ENCODE data around the gene PLEKHD1. TPM values are rescaled to one million over a fixed set of nuclear protein-coding genes. Genes with fewer than 3 reads are reported as not detected.

The PLEKHD1 gene
- total RNA-seq, 1 experiment from 2014 or later: 1.2 TPM

GRCh38 chr14:69551511-69551910 lies 67.0 kb downstream of the PLEKHD1 start:
- no peak overlapping the region for H3K9ac ChIP-seq (ENCODE audit: low read length)
- H3K4me2 ChIP-seq (ENCODE audit: low read length): no peak overlapping the region
- no peaks in the 10 kb centered on the region for H3K27me3 ChIP-seq (ENCODE audit: insufficient read depth, low read length)
- TF ChIP-seq SP1 (IDR thresholded peaks at IDR 0.05; ENCODE audit: low read depth) (no peak), POLR2AphosphoS5 (IDR thresholded peaks at IDR 0.05; ENCODE audit: low read depth, low read length) (no peak), YY1 (IDR thresholded peaks at IDR 0.05; ENCODE audit: extremely low read depth, insufficient replicate concordance, low read depth, low read length) (no peak), ZFX (IDR thresholded peaks at IDR 0.05) (no peak), RAD21 (IDR thresholded peaks at IDR 0.05; ENCODE audit: low read depth) (no peak)
- no peaks in the 10 kb centered on the region for H3K36me3 ChIP-seq (ENCODE audit: control insufficient read depth in 1 of 2, insufficient read depth in 2 of 2, low read length in 2 of 2)
- RAD21 ChIA-PET (ENCODE audit: low non-redundant PET in 1 of 2, low total read pairs in 2 of 2, uncharacterized antibody in 2 of 2, unreplicated experiment in 2 of 2): no interaction called here
- H3K79me2 ChIP-seq (ENCODE audit: insufficient read depth, low read length): no peaks in the 10 kb centered on the region
- H4K20me1 ChIP-seq (ENCODE audit: insufficient read depth): no peaks in the 10 kb centered on the region
- BruUV-seq (replicated peaks): no TSS peak
- POLR2A ChIA-PET: no interaction called here
- intact Hi-C loops (cut with micrococcal nuclease): no loop called here
- no peak for ATAC-seq
- H3K9me2 ChIP-seq (ENCODE audit: insufficient read depth): no peaks in the 10 kb centered on the region
- no peak overlapping the region for H3K4me3 ChIP-seq (replicated peaks in 1 of 2; ENCODE audit: low read depth in 1 of 2, low read length in 2 of 2)
- no peak overlapping the region for H3K27ac ChIP-seq (ENCODE audit: low read depth, low read length)
- H2AFZ ChIP-seq (ENCODE audit: low read depth, low read length, poor library complexity, severe bottlenecking): no peak overlapping the region
- CTCF ChIA-PET: interaction anchor here (1.0 kb wide), 1 partner anchor 9 kb away, joined by 3 read pairs; no protein-coding TSS in a partner anchor
- no peak for DNase-seq (ENCODE audit: low read depth, low spot score)
- no peaks in the 10 kb centered on the region for H3K9me3 ChIP-seq (ENCODE audit: control insufficient read depth in 1 of 2, insufficient read depth in 1 of 2, low read depth in 1 of 2, low read length in 2 of 2)
- no peaks in the 10 kb centered on the region for H3K4me1 ChIP-seq (ENCODE audit: control insufficient read depth in 1 of 2, insufficient read depth in 2 of 2, low read length in 2 of 2)

GRCh38 chr14:69553252-69553651 lies 68.7 kb downstream of the PLEKHD1 start:
- BruUV-seq (replicated peaks): no TSS peak
- Histone ChIP-seq H3K36me3 (ENCODE audit: control insufficient read depth in 1 of 2, insufficient read depth in 2 of 2, low read length in 2 of 2) (no peaks in the 10 kb centered on the region), H3K27me3 (ENCODE audit: insufficient read depth, low read length) (no peaks in the 10 kb centered on the region), H3K9ac (ENCODE audit: low read length) (no peak overlapping the region), H3K4me1 (ENCODE audit: control insufficient read depth in 1 of 2, insufficient read depth in 2 of 2, low read length in 2 of 2) (no peaks in the 10 kb centered on the region), H3K4me3 (replicated peaks in 1 of 2; ENCODE audit: low read depth in 1 of 2, low read length in 2 of 2) (no peak overlapping the region), H4K20me1 (ENCODE audit: insufficient read depth) (no peaks in the 10 kb centered on the region), H2AFZ (ENCODE audit: low read depth, low read length, poor library complexity, severe bottlenecking) (no peak overlapping the region), H3K79me2 (ENCODE audit: insufficient read depth, low read length) (no peaks in the 10 kb centered on the region), H3K9me3 (ENCODE audit: control insufficient read depth in 1 of 2, insufficient read depth in 1 of 2, low read depth in 1 of 2, low read length in 2 of 2) (no peaks in the 10 kb centered on the region), H3K9me2 (ENCODE audit: insufficient read depth) (no peaks in the 10 kb centered on the region), H3K4me2 (ENCODE audit: low read length) (no peak overlapping the region), H3K27ac (ENCODE audit: low read depth, low read length) (no peak overlapping the region)
- ChIA-PET RAD21 (ENCODE audit: low non-redundant PET in 1 of 2, low total read pairs in 2 of 2, uncharacterized antibody in 2 of 2, unreplicated experiment in 2 of 2) (no interaction called here), POLR2A (no interaction called here), CTCF (interaction anchor here (0.8 kb wide), 1 partner anchor 17 kb away, joined by 4 read pairs; no protein-coding TSS in a partner anchor)
- intact Hi-C loops (cut with micrococcal nuclease): no loop called here
- DNase-seq (ENCODE audit: low read depth, low spot score) (no peak), ATAC-seq (no peak)
- TF ChIP-seq CEBPB (IDR thresholded peaks at IDR 0.05; ENCODE audit: low read depth) (no peak), RAD21 (IDR thresholded peaks at IDR 0.05; ENCODE audit: low read depth) (no peak), POLR2A (IDR thresholded peaks at IDR 0.05; ENCODE audit: borderline replicate concordance, extremely low read depth, insufficient read depth, insufficient read length) (no peak), SIN3A (IDR thresholded peaks at IDR 0.05; ENCODE audit: low read depth) (no peak)

Measured in HCT116 (cell line).